ENCODE measurements around the gene AMH.
"Not testable (repeated sequence)": the region's sequence is repeated elsewhere in the genome, so short reads cannot be mapped to it uniquely, and the experiment has no call there.

AMH gene

DNA sequence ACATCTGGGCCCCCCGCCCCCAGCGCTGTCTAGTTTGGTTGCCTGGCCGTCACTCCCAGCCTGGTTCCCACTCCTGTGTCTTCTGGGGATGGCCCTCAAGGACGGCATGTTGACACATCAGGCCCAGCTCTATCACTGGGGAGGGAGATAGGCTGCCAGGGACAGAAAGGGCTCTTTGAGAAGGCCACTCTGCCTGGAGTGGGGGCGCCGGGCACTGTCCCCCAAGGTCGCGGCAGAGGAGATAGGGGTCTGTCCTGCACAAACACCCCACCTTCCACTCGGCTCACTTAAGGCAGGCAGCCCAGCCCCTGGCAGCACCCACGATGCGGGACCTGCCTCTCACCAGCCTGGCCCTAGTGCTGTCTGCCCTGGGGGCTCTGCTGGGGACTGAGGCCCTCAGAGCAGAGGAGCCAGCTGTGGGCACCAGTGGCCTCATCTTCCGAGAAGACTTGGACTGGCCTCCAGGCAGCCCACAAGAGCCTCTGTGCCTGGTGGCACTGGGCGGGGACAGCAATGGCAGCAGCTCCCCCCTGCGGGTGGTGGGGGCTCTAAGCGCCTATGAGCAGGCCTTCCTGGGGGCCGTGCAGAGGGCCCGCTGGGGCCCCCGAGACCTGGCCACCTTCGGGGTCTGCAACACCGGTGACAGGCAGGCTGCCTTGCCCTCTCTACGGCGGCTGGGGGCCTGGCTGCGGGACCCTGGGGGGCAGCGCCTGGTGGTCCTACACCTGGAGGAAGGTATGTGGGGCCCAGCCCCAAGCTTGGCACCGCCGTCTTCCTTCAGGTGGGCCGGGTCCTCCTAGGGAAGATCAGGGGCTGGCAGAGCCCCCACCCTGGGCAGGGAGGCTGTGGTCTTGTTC is at the start of gene AMH:
Gene AMH (plus strand): TSS at position 314 of the 857 bp plus-strand sequence. CDS start 10 bp downstream, at position 324.
- DNase-seq = no peak

DNA sequence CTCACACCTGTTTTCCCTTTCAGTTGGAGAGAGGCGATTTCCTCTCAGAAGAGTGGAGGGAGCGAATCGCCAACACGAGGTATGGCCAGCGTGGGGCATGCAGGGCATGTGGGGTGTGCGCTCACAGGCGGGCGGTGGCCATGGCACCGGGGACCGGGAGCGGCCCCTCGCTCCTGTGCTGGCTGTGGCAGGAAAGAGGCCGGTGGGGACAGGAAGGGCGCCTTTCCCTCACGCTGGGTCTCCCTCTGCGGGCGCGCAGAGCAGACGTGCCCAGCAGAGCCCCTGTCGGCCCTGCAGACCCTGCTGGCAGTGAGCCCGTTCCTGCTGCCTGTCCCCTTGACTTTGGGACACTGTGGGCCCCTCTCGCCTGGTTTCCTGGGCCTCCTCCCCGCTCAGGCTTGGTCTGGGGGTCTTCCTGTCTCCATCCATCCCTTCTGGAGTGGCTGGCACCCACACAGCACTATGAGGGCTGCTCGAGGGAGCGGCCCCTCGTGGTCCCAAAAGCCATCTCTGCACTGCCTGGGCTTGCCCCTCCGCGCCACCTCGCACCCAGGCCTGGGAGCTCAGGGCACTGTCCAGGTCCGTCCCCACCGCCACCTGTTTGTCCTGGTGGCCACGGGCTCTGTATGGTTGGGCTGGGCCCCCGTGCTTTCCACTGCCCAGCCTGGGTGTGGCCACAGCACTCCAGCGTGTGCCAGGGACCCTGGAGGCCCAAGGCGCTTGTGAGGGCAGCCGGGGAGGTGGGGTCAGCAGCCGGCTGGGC is 49.1 kb upstream of the AMH start:
- DNase-seq = no peak

- DNase-seq = not testable (repeated sequence)
These were observed 48.4 kb upstream of the AMH start for GRCh38 chr19:2200624-2201294.

- no peak for DNase-seq
These were observed 47.5 kb upstream of the AMH start for GRCh38 chr19:2201473-2202148.

- DNase-seq = no peak
These were observed 46.8 kb upstream of the AMH start for GRCh38 chr19:2202366-2202765.

- no peak for DNase-seq
These were observed 42.1 kb upstream of the AMH start for GRCh38 chr19:2207008-2207407.

GRCh38 chr19:2207991-2208860 is 40.9 kb upstream of the AMH start:
- peak; percentile 58 for DNase-seq

- no peak for DNase-seq
These were observed 40.1 kb upstream of the AMH start for GRCh38 chr19:2208975-2209374.

- DNase-seq = no peak
These were observed 39.7 kb upstream of the AMH start for GRCh38 chr19:2209408-2209807.

DNA sequence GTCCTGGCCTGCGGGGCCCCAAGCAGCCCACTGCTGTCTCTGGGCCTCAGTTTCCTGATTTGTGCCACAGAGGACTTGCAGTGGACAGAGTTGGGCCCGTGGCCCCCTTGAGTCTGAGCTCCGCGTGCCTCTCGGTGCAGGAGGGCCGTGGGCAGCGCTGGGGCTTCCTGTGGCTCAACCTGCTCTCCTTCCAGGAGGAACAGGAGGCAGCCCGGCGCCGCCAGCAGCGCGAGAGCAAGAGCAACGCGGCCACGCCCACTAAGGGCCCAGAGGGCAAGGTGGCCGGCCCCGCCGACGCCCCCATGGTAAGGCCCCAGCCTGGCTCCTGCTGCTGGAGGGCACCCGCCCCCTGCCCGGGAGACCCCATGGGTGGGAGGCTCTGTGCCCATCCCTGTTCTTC is 38.9 kb upstream of the AMH start:
- no peak for DNase-seq

GRCh38 chr19:2210987-2211740 is 38.0 kb upstream of the AMH start:
- DNase-seq = no peak

GRCh38 chr19:2212861-2213711 is 36.0 kb upstream of the AMH start:
- no peak for DNase-seq

GRCh38 chr19:2213799-2214198 is 35.3 kb upstream of the AMH start:
- DNase-seq = no peak

DNA sequence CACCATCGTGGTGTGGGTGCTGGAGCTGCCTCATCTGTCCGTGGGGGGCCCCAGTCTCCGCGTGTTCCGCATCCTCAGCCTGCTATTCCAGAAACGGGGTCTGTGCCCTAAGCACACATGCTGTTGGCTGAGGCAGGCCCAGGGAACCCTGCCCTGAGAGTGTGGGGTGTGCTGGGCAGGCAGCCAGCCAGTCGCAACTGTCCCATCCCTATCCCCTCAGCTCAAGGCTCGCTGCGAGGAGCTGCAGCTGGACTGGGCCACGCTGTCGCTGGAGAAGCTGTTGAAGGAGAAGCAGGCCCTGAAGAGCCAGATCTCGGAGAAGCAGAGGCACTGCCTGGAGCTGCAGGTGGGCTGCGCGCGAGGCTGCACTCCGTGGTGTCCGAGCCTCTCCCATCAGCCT is 34.9 kb upstream of the AMH start:
- no peak for DNase-seq

GRCh38 chr19:2215281-2215751 is 33.8 kb upstream of the AMH start:
- no peak for DNase-seq

DNA sequence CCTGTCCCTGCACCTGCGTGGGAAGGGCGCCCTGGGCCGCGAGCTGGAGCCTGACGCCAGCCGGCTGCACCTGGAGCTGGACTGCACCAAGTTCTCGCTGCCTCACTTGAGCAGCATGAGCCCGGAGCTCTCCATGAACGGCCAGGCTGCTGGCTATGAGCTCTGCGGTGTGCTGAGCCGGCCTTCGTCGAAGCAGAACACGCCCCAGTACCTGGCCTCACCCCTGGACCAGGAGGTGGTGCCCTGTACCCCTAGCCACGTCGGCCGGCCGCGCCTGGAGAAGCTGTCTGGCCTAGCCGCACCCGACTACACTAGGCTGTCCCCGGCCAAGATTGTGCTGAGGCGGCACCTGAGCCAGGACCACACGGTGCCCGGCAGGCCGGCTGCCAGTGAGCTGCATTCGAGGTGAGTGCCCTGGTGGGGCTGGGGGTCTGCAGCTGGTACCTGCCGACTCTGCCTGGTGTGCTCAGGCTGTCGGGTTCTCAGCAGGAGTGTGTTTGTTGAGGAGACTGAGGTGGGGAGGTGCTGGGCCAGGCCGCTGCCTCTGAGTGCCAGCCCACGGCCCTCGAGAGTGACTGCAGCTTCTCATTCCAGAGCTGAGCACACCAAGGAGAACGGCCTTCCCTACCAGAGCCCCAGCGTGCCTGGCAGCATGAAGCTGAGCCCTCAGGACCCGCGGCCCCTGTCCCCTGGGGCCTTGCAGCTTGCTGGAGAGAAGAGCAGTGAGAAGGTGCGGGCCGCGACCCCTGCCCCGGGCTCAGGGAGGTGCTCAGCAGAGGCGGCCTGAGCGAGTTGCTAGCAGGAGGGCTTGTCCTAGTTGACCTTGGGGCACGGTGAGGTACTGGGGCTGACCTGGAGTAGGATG is 32.5 kb upstream of the AMH start:
- DNase-seq = no peak

GRCh38 chr19:2217591-2217990 is 31.5 kb upstream of the AMH start:
- DNase-seq = no peak

DNA sequence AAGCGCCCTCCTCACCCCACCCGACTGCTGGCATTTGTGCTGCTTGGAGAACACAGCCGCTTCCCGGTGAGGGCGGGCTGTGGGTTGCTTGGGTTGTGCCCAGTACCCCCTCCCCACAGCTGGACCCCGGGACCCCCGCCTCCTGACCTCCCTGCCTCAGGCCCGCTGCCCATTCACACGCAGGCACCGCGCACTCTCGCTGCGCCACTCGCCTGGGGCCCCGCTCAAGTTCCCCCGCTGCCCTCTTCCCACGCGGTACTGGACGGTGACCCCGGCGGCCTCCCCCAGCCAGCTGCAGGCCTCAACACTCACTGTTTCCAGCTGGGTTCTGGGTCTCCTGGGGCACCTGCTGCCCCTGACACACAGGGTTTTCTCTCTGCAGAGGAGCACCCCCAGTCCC is 29.4 kb upstream of the AMH start:
- no peak for DNase-seq

GRCh38 chr19:2221250-2221831 is 27.8 kb upstream of the AMH start:
- no peak for DNase-seq

Data from stimulated activated CD8-positive, alpha-beta memory T cell treated with anti-CD3 and anti-CD28 coated beads, Interleukin-4, amount 100 ng/mL, for 48 hours (primary cell).